GM18867 (cell line): ENCODE measurements around the gene DPEP1.
"Not testable (repeated sequence)": the region's sequence is repeated elsewhere in the genome, so short reads cannot be mapped to it uniquely, and the experiment has no call there.

Source experiments
- ATAC-seq: cut with Tn5 transposase; IDR thresholded peaks from one replicate; pipeline ENCODE4 v1.9.1; 2021; ENCODE audit warnings: mild to moderate bottlenecking, moderate library complexity; ENCODE audit not compliant: unreplicated experiment

The DPEP1 gene

DNA sequence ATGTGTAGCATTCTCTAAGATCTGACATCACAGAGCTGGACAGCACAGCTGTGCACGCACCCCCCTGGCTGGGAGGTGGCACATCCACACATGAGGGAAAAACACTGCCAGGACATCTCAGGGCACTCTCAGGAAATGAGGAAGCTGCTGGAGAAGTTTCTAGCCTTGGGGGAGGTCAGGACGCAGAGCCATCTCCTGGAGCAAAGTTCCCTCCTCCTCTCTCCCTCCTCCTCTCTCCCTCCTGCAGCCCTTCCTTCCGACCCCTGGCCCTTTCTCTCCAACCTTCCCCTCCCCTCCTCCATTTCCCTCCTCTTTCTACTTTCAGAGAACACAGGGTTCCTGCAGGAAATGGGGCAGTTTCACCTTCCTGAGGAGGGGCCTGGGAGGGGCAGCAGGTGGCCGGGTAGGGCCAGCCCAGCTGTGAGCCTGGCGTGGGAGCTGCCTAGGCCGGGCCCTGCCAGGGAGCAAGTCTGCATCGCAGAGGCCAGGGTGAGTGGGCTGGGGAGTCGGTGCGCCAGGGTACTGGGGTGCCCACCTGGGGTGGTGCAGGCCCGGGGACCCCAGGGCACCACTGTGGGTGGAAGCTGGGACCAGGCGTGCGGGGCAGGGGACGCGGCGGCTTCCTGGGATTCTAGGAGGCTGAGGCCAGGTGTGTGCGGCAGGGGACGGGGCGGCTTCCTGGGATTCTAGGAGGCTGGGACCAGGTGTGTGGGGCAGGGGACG lies at the start of gene DPEP1:
DPEP1 (plus strand) TSS at position 412 of the 723 bp plus-strand sequence. CDS start 16,769 bp downstream, outside the sequence.
- no peak for ATAC-seq

DNA sequence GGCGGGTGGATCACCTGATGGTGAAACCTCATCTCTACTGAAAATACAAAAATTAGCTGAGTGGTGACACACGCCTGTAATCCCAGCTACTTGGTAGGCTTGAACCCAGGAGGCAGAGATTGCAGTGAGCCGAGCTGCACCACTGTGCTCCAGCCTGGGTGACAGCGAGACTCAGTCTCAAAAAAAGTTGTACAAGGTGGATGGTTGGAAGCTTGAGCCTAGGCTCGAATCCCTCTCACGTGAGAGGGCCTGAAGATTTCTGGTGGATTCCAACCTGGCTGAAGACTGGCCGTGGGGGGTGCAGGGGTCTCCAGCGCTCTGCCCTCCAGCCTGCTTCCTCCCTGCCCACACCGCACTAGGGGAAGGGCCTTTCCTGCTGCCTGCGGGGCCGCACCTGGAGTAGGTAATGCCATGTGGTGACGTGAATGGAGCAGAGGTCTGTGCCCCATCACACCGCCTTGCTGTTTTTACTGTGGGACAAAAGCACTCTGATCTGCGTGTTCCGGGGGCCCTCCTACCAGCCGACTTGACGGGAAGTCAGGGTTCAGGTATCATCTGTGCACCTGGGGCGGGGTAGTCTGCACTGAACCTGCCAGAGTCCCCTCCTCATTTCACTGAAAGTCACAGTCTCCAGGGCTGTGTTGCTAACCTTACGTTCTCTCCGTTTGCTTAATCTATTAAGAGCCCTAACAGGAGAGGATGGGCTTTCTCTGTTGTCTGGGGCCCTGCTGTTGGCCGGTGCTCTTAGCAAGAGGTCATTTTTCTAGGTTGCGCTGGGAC lies 48.8 kb upstream of the DPEP1 start:
- ATAC-seq, result no peak

- no peak for ATAC-seq
These were observed 48.3 kb upstream of the DPEP1 start for GRCh38 chr16:89565256-89565505.

GRCh38 chr16:89565506-89566372 lies 47.7 kb upstream of the DPEP1 start:
- no peak for ATAC-seq

DNA sequence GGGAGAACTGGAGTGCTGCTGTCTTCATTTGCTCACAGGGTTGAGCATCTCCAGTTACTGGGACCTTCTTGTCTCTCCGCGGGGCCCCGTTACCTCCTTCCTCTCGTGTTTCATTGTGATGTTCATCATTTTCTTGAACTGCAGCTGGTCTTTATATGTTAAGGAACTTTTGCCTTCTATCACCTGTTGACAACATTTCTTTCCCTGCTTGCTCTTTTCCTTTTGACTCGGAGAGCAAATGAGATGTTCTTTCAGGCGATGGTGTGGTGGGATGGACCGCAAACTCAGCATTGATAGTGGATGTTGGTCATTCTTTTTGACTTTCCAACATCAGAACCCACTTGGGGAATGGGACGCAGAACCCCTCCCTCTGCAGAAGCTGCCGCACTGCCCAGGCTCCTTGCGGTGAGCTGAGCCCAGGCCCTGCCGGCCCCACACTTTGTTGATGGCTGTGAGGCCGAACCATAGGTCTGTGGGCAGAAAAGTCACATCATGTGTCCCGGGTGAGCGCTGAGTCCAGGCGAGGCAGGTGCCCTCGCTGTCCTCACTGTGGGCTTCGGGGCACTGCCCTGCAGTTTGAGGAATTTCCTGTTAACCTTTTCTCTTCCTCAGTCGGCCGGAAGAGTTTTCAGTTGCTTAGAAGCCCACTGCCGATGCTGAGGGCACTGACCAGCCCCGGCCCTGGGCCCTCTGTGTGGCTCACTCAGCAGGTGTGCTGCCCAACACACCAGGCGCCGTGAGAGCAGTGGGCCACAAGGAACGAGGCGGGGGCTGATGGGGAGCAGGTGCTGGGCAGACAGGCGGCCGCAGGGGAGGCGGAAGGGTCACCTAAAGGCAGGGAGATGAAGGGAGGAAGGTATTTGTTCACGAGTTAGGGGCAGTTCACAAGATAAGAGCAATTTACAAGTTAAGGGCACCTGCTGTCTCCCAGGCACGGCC lies 45.5 kb upstream of the DPEP1 start:
- no peak for ATAC-seq

- ATAC-seq, result no peak
These were observed 43.7 kb upstream of the DPEP1 start for GRCh38 chr16:89569506-89570341.

DNA sequence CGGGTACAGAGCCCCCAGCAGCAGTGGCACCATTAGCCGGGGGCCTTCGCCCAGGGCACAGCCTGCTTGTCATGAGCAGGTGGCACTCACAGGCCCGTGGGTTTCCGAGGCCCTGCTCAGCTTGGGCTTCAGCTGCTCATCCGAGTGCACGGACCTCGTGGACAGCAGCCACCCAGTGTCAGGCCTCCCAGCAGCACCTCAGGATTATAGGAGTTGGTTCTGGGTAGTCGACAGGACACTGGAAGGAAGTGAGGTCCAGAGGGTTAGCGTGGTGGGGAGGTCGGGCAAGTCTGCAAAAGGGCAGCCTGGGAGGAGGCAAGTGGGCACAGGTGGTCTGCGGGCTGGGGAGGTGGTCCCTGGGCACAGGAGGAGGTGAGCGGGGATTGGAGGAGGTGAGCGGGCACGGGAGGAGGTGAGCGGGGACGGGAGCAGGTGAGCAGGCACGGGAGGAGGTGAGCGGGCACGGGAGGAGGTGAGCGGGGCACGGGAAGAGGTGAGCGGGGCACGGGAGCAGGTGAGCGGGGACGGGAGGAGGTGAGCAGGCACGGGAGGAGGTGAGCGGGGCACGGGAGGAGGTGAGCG lies 43.0 kb upstream of the DPEP1 start:
- ATAC-seq, result no peak

GRCh38 chr16:89570983-89571598 lies 42.4 kb upstream of the DPEP1 start:
- not testable (repeated sequence) for ATAC-seq

GRCh38 chr16:89571636-89572035 lies 41.8 kb upstream of the DPEP1 start:
- no peak for ATAC-seq

DNA sequence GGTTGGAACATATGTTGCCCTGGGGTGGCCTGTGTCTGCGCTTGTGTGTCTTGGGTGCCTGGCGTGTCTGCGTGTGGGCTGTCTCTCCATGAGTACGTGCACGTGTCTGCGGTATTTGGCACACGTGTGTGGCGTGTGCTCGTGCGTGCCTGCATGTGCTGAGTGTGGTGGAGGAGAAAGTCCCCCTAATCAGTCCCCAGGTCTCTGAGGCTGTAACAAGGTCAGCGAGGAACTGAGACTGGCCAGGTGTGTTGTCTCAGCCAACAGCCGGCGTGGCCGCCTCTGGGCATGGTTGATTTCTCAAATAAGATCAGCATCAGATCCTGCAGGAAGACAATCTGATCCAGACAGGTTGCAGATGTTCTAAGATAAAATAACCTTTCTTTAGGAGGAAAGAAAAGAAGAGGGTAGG lies 41.4 kb upstream of the DPEP1 start:
- ATAC-seq, result no peak

GRCh38 chr16:89572485-89573205 lies 40.8 kb upstream of the DPEP1 start:
- ATAC-seq, result no peak

DNA sequence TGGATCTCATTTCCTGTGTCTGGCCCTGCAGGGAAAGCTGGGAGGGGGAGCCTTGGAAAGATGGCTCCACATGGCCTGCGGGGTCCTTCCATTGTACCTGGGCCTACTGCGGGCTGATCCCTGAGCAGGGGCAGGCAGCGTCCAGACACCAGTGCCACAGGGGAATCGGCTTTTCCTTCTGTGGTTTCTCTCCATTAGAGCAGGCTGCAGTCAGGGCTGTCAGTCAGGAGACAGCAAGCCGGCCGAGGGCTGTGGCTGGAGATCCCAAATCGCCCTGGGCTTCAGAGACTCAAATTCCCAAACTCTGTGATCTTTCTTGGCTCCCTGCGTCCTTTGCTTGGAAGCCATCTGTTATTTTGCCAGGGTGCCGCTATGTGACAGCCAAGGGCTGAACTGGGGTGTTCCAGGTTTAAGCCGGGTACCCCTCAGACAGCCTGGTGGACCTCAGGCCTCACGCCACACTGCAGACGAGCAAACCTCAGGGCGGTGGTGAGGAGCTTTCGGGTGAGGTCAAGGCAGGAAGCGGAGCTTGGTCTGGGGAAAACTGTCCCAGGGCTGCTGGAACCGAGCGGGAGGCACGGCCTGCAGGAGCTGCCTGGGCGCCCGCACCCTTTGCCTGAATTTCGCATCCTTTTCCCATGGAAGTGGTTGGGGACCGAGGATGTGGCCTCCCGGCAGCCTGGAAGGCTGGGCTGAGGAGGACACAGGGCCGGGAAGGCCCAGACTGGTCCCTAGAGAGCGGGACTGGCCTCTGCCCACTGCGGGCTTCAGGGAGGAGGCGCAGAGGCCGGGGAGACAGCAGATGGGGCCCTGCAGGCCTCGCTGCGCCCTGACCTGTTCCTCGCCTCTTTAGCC lies 39.4 kb upstream of the DPEP1 start:
- ATAC-seq, result no peak

DNA sequence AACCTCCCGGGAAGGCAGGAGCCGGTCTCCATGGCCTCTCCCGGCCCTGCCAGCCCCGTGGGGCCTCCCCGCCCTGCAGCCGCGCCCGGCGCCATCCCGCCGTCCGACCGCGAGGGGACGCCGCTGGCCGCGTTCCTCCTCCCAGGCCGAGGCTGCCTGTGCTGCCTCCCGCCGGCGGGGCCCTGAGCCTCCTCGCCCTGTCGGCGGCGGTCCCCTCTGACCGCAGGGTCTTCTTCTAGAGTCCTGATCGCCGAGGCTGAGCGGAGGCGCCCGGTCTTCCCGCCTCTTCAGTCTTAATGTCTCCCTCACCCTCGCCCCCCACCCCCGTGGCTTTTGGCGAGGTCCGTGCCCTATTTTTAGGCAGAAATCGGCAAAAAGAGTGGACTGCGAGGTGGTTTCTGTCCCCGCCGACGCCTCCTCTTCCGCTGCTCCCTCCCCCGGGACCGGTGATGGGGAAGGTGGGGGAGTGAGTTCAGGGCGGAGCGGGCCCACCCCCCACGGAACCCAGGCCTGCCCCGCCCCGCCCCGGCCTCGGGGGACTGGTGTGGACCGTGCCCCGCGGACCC lies 38.7 kb upstream of the DPEP1 start:
- no peak for ATAC-seq

DNA sequence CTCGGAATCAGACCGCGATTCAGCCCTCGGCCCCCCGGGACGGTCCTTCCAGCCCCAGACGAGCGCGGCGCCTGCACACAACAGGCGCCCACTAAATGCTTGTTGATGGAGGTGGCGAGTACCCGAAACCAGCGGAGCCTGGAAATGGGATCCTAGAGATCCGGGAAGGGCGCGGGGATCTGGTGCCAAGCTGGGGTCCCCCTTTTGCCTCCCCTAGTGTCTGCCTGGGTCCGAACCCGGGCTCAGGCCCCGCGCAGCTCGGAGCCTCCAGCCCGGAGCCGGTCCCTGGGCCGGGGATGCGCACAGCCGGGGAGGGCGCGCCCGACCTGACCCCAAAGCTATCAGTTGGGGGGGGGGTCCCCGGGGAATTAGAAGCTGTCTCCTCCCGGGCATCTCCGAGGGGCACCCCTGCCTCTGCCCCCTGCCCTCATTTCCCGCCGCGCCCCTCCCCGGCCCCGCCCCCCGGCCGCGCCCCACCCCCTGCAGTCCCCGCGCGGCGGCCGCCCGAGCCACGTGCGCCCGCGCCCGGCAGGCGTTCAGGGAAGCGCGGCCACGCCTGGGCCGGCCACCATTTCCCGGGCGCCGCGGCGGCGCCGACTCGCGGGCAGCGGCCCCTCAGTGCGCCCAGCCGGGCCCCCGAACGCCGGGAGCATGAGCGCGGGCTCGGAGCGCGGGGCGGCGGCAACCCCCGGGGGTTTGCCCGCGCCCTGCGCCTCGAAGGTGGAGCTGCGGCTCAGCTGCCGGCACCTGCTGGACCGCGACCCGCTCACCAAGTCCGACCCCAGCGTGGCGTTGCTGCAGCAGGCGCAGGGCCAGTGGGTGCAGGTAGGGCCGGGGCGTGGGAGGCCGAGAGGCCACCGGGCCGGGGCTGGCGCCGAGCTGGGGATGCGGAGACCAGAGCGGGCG lies 37.9 kb upstream of the DPEP1 start, which contains the start of gene CPNE7:
CPNE7 (plus strand) TSS at position 512 of the 906 bp plus-strand sequence; CDS start at position 652, 140 bp downstream.
- ATAC-seq, result no peak

DNA sequence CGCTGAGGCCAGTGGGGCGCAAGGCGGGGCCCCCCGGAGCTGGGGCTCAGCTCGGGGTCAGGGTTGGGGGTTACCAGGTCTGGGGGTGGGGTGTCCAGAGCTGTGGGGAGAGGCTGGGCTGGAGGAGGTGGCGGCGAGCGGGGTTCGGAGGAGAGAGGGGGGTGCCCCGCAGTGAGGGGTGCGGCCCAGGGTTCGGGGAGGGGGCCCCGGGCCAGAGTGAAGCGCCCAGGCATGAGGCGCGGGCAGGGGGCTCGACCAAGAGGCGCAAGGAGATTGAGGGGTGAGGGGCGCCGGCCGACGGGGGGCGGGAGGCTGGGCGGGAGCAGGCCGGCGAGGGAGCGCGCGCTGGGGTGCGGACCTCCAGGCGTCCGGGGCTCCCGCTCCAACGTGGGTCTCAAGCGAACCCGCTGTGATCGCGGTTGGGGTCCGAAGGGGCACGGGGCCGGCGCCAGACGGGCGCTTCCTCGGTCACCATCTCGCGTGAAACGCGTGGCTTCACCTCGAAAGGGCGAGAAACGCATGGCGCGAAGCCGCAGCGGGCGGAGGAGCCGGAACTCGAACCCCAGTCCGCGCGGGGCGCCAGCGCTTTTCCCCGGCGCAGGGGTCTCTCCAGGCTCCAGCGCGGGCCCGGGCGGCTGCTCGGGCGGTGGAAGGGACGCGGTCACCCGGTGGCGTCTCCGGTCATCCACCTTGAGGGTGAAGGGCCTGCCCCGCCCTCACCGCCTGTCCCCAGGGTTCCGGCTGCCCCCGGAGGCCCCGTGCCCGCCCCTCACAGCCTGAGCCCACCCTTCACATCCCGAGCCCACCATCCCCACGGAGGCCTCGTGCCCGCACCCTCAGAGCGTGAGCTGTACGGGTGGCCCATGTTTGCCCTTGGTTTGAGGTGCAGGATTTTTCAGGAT lies 37.0 kb upstream of the DPEP1 start:
- no peak for ATAC-seq
